HPDE6-E6E7 (cell line): ENCODE data around the gene TCF7L2.

Experiments
- DNase-seq: peaks from one replicate; pipeline ENCODE4 v3.0.0; 2011; ENCODE audit warnings: missing footprints; ENCODE audit errors: extremely low spot score

Gene TCF7L2

GRCh38 chr10:112966194-112966855, 16.3 kb downstream of the TCF7L2 start:
- DNase-seq: no peak

- no peak for DNase-seq
These were observed 17.2 kb downstream of the TCF7L2 start for GRCh38 chr10:112967200-112967599.

- DNase-seq: no peak
These were observed 19.1 kb downstream of the TCF7L2 start for GRCh38 chr10:112969131-112969530.

- DNase-seq: no peak
These were observed 19.5 kb downstream of the TCF7L2 start for GRCh38 chr10:112969542-112969941.

GRCh38 chr10:112970021-112970420, 20.0 kb downstream of the TCF7L2 start:
- no peak for DNase-seq

- DNase-seq: no peak
These were observed 22.6 kb downstream of the TCF7L2 start for GRCh38 chr10:112972606-112973005.

GRCh38 chr10:112973046-112973445, 23.0 kb downstream of the TCF7L2 start:
- DNase-seq: no peak

GRCh38 chr10:112973805-112974204, 23.8 kb downstream of the TCF7L2 start:
- no peak for DNase-seq

- no peak for DNase-seq
These were observed 27.4 kb downstream of the TCF7L2 start for GRCh38 chr10:112977426-112977898.

GRCh38 chr10:112979927-112980326, 29.9 kb downstream of the TCF7L2 start:
- DNase-seq: no peak

GRCh38 chr10:112980937-112981336, 30.9 kb downstream of the TCF7L2 start:
- no peak for DNase-seq

GRCh38 chr10:112981553-112981952, 31.5 kb downstream of the TCF7L2 start:
- DNase-seq: no peak

GRCh38 chr10:112983444-112984056, 33.5 kb downstream of the TCF7L2 start:
- DNase-seq: no peak

GRCh38 chr10:112984756-112985155, 34.7 kb downstream of the TCF7L2 start:
- DNase-seq: no peak

GRCh38 chr10:112985690-112986543, 35.9 kb downstream of the TCF7L2 start:
- no peak for DNase-seq

- DNase-seq: no peak
These were observed 36.6 kb downstream of the TCF7L2 start for GRCh38 chr10:112986544-112987190.

GRCh38 chr10:112988839-112989406, 38.9 kb downstream of the TCF7L2 start:
- DNase-seq: no peak

GRCh38 chr10:112989826-112990225, 39.8 kb downstream of the TCF7L2 start:
- no peak for DNase-seq

GRCh38 chr10:112990271-112990670, 40.2 kb downstream of the TCF7L2 start:
- no peak for DNase-seq

- peak; percentile 47 for DNase-seq
These were observed 41.9 kb downstream of the TCF7L2 start for GRCh38 chr10:112991888-112992491.

GRCh38 chr10:112996462-112996861, 46.4 kb downstream of the TCF7L2 start:
- DNase-seq: no peak
